Measurements from ENCODE around the gene KIF1A. TPM values are rescaled to one million over a fixed set of nuclear protein-coding genes. Genes with fewer than 3 reads are reported as not detected.

The KIF1A gene
- total and polyA plus RNA-seq, 2 of the 13 experiments (the other 11 are each of a cell fraction or from before 2014, with no cell fraction given): 0.01 TPM; not detected in 1

DNA sequence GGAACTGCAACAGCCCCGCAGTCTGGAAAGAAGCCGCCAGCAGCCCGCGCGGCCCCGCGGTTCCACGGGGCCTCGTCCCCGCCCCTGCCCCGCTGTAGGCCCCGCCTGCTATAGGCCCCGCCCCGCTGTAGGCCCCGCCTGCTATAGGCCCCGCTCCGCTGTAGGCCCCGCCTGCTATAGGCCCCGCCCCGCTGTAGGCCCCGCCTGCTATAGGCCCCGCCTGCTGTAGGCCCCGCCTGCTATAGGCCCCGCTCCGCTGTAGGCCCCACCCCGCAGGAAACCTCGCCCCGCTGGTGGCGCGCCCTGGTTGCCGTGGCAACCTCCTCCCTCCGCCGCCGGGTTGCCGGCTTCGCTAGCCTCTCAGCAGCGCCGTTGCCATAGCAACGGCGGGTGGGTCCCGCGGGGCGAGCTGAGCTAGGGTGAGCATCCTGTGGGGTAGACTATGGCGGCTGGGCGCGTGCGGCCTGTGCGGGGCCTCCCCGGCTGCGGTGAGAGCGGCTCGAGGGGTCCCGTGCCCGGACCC is 12.2 kb upstream of the KIF1A start (continued):
- TF ChIP-seq, protein P1, sequence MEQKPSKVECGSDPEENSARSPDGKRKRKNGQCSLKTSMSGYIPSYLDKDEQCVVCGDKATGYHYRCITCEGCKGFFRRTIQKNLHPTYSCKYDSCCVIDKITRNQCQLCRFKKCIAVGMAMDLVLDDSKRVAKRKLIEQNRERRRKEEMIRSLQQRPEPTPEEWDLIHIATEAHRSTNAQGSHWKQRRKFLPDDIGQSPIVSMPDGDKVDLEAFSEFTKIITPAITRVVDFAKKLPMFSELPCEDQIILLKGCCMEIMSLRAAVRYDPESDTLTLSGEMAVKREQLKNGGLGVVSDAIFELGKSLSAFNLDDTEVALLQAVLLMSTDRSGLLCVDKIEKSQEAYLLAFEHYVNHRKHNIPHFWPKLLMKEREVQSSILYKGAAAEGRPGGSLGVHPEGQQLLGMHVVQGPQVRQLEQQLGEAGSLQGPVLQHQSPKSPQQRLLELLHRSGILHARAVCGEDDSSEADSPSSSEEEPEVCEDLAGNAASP (CRISPR knock-in tag; IDR thresholded peaks at IDR 0.05; ENCODE audit: borderline replicate concordance): no peak
- TF ChIP-seq RBM39 (IDR thresholded peaks at IDR 0.05; ENCODE audit: low read depth, low read length, poor library complexity, severe bottlenecking) (peak; percentile 11), ZFP36L2 (CRISPR knock-in tag; IDR thresholded peaks at IDR 0.05) (no peak), RFX1 (IDR thresholded peaks at IDR 0.05) (peak; percentile 97), MED13 (CRISPR knock-in tag; IDR thresholded peaks at IDR 0.05) (no peak), PAX8 (CRISPR knock-in tag; IDR thresholded peaks at IDR 0.05; ENCODE audit: borderline replicate concordance) (no peak), REPIN1 (CRISPR knock-in tag; IDR thresholded peaks at IDR 0.05; ENCODE audit: borderline replicate concordance, low read depth) (no peak), ZFAT (CRISPR knock-in tag; conservative IDR thresholded peaks at IDR 0.05) (no peak), ZNF335 (CRISPR knock-in tag; IDR thresholded peaks at IDR 0.05) (no peak), CBFB (CRISPR knock-in tag; IDR thresholded peaks at IDR 0.05) (no peak), PITX1 (CRISPR knock-in tag; IDR thresholded peaks at IDR 0.05) (no peak), CBX5 (CRISPR knock-in tag; IDR thresholded peaks at IDR 0.05; ENCODE audit: borderline replicate concordance) (no peak), SATB2 (CRISPR knock-in tag; IDR thresholded peaks at IDR 0.05) (no peak), EP300 (IDR thresholded peaks at IDR 0.05; ENCODE audit: low read depth in 2 of 2, low read length in 2 of 2) (no peak), EP300 (CRISPR knock-in tag; IDR thresholded peaks at IDR 0.05; ENCODE audit: borderline replicate concordance) (no peak), GLI4 (CRISPR knock-in tag; IDR thresholded peaks at IDR 0.05; ENCODE audit: borderline replicate concordance) (no peak), ESRRA (CRISPR knock-in tag; IDR thresholded peaks at IDR 0.05; ENCODE audit: low read depth) (no peak)
- TF ChIP-seq, protein P2, sequence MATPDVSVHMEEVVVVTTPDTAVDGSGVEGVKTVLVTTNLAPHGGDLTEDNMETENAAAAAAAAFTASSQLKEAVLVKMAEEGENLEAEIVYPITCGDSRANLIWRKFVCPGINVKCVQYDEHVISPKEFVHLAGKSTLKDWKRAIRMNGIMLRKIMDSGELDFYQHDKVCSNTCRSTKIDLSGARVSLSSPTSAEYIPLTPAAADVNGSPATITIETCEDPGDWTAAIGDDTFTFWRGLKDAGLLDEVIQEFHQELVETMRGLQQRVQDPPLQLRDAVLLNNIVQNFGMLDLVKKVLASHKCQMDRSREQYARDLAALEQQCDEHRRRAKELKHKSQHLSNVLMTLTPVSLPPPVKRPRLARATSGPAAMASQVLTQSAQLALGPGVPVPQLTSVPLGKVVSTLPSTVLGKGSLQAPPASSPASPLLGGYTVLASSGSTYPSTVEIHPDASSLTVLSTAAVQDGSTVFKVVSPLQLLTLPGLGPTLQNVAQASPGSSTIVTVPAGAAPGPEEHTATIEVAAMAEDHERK (CRISPR knock-in tag; IDR thresholded peaks at IDR 0.05; ENCODE audit: low read depth): no peak
- TF ChIP-seq, protein P3, sequence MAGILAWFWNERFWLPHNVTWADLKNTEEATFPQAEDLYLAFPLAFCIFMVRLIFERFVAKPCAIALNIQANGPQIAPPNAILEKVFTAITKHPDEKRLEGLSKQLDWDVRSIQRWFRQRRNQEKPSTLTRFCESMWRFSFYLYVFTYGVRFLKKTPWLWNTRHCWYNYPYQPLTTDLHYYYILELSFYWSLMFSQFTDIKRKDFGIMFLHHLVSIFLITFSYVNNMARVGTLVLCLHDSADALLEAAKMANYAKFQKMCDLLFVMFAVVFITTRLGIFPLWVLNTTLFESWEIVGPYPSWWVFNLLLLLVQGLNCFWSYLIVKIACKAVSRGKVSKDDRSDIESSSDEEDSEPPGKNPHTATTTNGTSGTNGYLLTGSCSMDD (CRISPR knock-in tag; IDR thresholded peaks at IDR 0.05): no peak
- TF ChIP-seq, protein P4, sequence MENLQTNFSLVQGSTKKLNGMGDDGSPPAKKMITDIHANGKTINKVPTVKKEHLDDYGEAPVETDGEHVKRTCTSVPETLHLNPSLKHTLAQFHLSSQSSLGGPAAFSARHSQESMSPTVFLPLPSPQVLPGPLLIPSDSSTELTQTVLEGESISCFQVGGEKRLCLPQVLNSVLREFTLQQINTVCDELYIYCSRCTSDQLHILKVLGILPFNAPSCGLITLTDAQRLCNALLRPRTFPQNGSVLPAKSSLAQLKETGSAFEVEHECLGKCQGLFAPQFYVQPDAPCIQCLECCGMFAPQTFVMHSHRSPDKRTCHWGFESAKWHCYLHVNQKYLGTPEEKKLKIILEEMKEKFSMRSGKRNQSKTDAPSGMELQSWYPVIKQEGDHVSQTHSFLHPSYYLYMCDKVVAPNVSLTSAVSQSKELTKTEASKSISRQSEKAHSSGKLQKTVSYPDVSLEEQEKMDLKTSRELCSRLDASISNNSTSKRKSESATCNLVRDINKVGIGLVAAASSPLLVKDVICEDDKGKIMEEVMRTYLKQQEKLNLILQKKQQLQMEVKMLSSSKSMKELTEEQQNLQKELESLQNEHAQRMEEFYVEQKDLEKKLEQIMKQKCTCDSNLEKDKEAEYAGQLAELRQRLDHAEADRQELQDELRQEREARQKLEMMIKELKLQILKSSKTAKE (CRISPR knock-in tag; IDR thresholded peaks at IDR 0.05; ENCODE audit: borderline replicate concordance): no peak
- TF ChIP-seq, protein P5, sequence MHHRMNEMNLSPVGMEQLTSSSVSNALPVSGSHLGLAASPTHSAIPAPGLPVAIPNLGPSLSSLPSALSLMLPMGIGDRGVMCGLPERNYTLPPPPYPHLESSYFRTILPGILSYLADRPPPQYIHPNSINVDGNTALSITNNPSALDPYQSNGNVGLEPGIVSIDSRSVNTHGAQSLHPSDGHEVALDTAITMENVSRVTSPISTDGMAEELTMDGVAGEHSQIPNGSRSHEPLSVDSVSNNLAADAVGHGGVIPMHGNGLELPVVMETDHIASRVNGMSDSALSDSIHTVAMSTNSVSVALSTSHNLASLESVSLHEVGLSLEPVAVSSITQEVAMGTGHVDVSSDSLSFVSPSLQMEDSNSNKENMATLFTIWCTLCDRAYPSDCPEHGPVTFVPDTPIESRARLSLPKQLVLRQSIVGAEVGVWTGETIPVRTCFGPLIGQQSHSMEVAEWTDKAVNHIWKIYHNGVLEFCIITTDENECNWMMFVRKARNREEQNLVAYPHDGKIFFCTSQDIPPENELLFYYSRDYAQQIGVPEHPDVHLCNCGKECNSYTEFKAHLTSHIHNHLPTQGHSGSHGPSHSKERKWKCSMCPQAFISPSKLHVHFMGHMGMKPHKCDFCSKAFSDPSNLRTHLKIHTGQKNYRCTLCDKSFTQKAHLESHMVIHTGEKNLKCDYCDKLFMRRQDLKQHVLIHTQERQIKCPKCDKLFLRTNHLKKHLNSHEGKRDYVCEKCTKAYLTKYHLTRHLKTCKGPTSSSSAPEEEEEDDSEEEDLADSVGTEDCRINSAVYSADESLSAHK (CRISPR knock-in tag; IDR thresholded peaks at IDR 0.05; ENCODE audit: borderline replicate concordance): no peak
